HCT116 (cell line): ENCODE data around the gene SLC23A1.

Experiments used
- CEBPB ChIP-seq: IDR thresholded peaks from 2 replicates; pipeline ENCODE4 v1.6.1; 2012; ENCODE audit warnings: low read depth
- CTCF ChIP-seq, 3 experiments: fragments of 200-600 bp in 1 of 3; sonication (generic) in 1 of 3; IDR thresholded peaks in 2 of 3; conservative IDR thresholded peaks in 1 of 3; 2 replicates each; pipeline ENCODE4 v1.5.1; 2012 to 2017; ENCODE audit warnings: low read depth in 2 of 3, low read length in 2 of 3, antibody characterized with exemption in 1 of 3, borderline replicate concordance in 1 of 3, control low read depth in 1 of 3, mild to moderate bottlenecking in 1 of 3, mixed read lengths in 1 of 3, mixed run types in 1 of 3, moderate library complexity in 1 of 3; ENCODE audit not compliant: insufficient read depth in 1 of 3
- EGR1 ChIP-seq: IDR thresholded peaks from 2 replicates; pipeline ENCODE4 v1.6.1; 2012; ENCODE audit warnings: low read depth
- EZH2 ChIP-seq: fragments of 200-600 bp; sonication (generic); IDR thresholded peaks from 2 replicates; pipeline ENCODE4 v1.6.1; 2017; ENCODE audit warnings: antibody characterized with exemption, mixed run types

- TF ChIP-seq EGR1 (no peak), CTCF (IDR thresholded peaks at IDR 0.05 in 2 of 3, conservative IDR thresholded peaks at IDR 0.05 in 1 of 3; ENCODE audit: borderline replicate concordance in 1 of 3, insufficient read depth in 1 of 3, low read depth in 2 of 3, low read length in 2 of 3) (no peak), EZH2 (no peak), CEBPB (no peak)
These were observed 6.9 kb upstream of the SLC23A1 start, which contains the start of gene MZB1 for GRCh38 chr5:139389701-139390638.
